Adrenal gland (tissue), 5 donors: ENCODE data around the gene ALDH1L1.

Source experiments
- POLR2A ChIP-seq, 2 donors: fragments of 450-650 bp; IDR thresholded peaks; one replicate each; pipeline ENCODE4 v1.6.1; 2017; ENCODE audit warnings: antibody characterized with exemption in 2 of 2, mild to moderate bottlenecking in 2 of 2, moderate library complexity in 1 of 2
- TF ChIP-seq, protein P1 (sequence below), 6 experiments: fragments of 450-650 bp in 4 of 6; fragments of 200-600 bp in 2 of 6; sonication (generic) in 1 of 6; IDR thresholded peaks; 1 replicate in 5 of 6; 2 replicates in 1 of 6; pipeline versions ENCODE4 v1.5.1 to v1.8.0; 2016 to 2021; ENCODE audit warnings: antibody characterized with exemption in 6 of 6, mild to moderate bottlenecking in 2 of 6, moderate library complexity in 1 of 6
- donor health status: DM: no; HTN: no; CAD: no.

DNA sequence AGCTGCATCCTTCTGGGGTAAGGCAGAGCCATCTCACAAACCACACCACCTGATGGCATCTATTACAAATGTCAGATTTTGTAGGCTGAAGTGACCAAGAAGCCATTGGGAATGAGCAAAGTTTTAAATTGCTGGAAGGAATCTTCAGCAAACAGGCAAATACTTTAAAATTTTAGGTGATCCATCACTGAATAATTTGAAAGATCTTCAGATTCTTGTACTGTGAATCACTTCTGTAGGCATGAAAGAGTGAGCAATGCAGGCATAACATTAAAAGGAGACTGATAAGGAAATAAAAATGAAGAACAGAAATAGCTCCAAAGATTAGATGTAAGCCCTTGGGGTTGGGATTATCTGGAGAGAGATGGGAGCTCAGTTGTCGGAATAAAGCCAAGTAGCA is 36.0 kb upstream of the ALDH1L1 start:
- TF ChIP-seq, protein P1, sequence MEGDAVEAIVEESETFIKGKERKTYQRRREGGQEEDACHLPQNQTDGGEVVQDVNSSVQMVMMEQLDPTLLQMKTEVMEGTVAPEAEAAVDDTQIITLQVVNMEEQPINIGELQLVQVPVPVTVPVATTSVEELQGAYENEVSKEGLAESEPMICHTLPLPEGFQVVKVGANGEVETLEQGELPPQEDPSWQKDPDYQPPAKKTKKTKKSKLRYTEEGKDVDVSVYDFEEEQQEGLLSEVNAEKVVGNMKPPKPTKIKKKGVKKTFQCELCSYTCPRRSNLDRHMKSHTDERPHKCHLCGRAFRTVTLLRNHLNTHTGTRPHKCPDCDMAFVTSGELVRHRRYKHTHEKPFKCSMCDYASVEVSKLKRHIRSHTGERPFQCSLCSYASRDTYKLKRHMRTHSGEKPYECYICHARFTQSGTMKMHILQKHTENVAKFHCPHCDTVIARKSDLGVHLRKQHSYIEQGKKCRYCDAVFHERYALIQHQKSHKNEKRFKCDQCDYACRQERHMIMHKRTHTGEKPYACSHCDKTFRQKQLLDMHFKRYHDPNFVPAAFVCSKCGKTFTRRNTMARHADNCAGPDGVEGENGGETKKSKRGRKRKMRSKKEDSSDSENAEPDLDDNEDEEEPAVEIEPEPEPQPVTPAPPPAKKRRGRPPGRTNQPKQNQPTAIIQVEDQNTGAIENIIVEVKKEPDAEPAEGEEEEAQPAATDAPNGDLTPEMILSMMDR (IDR thresholded peaks at IDR 0.05): no peak
- no peak for TF ChIP-seq POLR2A (IDR thresholded peaks at IDR 0.05)
